ENCODE measurements around the gene STIP1. TPM values are rescaled to one million over a fixed set of nuclear protein-coding genes. Genes with fewer than 3 reads are reported as not detected.

STIP1 gene
- total and polyA plus RNA-seq, 9 of the 15 experiments (the other 6 are each of a cell fraction or from before 2014, with no cell fraction given): 58.1 to 465 (median 346) TPM

- peak; percentile 67; the same call in 1 of the 2 replicates for TF ChIP-seq CREB3L1 (IDR thresholded peaks at IDR 0.05; ENCODE audit: borderline replicate concordance, low read depth)
- TF ChIP-seq CCNT2 (IDR thresholded peaks at IDR 0.05; ENCODE audit: borderline replicate concordance, extremely low read depth, insufficient read length, low read depth, low read length): peak; percentile 78
- peak; percentile 51; the same call in 1 of the 2 replicates for TF ChIP-seq ZNF592 (IDR thresholded peaks at IDR 0.05)
- 0 out of 2 replicates have a peak, but pooled peaks have one; percentile 42 for TF ChIP-seq PTBP1 (IDR thresholded peaks at IDR 0.05; ENCODE audit: low read depth, low read length)
- peak; percentile 95 for TF ChIP-seq CXXC5 (CRISPR knock-in tag; IDR thresholded peaks at IDR 0.05)
- no peak for TF ChIP-seq ILK (tag; IDR thresholded peaks at IDR 0.05; ENCODE audit: borderline replicate concordance, low read depth)
- TF ChIP-seq ZFX (CRISPR knock-in tag; IDR thresholded peaks at IDR 0.05): peak; percentile 90
- TF ChIP-seq HNRNPLL (IDR thresholded peaks at IDR 0.05; ENCODE audit: low read depth, low read length, poor library complexity, severe bottlenecking): peak; percentile 57
- TF ChIP-seq PHTF2 (CRISPR knock-in tag; IDR thresholded peaks at IDR 0.05): peak; percentile 75
- TF ChIP-seq BCL6 (CRISPR knock-in tag; IDR thresholded peaks at IDR 0.05): no peak
- peak; percentile 52; the same call in 1 of the 2 replicates for TF ChIP-seq ATF1 (CRISPR knock-in tag; IDR thresholded peaks at IDR 0.05)
- TF ChIP-seq ATF1 (tag; IDR thresholded peaks at IDR 0.05): peak; percentile 97
- 0 out of 4 replicates have a peak, but pooled peaks of 1 of the 2 experiments have one; percentile 43 for TF ChIP-seq FOXK2 (conservative IDR thresholded peaks at IDR 0.05 in 1 of 2, IDR thresholded peaks at IDR 0.05 in 1 of 2; ENCODE audit: low read depth in 2 of 2)
- TF ChIP-seq ZNF23 (CRISPR knock-in tag; IDR thresholded peaks at IDR 0.05): peak; percentile 70; the same call in 1 of the 2 replicates
- TF ChIP-seq CREM (IDR thresholded peaks at IDR 0.05; ENCODE audit: low read depth): peak; percentile 97
- peak; percentile 13; the same call in 1 of the 2 replicates for TF ChIP-seq ZNF431 (CRISPR knock-in tag; IDR thresholded peaks at IDR 0.05)
- 0 out of 2 replicates have a peak, but pooled peaks have one; percentile 58 for TF ChIP-seq ZNF586 (CRISPR knock-in tag; conservative IDR thresholded peaks at IDR 0.05)
Measured at GRCh38 chr11:64240435-64241240, 54.7 kb downstream of the STIP1 start, which contains the start of gene FKBP2 (continued).
